Osteoblast (primary cell): ENCODE data around the gene ZDHHC23. TPM values are rescaled to one million over a fixed set of nuclear protein-coding genes. Genes with fewer than 3 reads are reported as not detected.
A peak's percentile ranks its signal among the peaks of the same experiment; 100 is the strongest.

Experiments
- DNase-seq: peaks from one replicate; pipeline ENCODE4 v3.0.0; 2011; ENCODE audit warnings: low spot score, mixed read lengths; ENCODE audit not compliant: insufficient read length; ENCODE audit errors: missing footprints
- H2AFZ ChIP-seq: 2 replicates; pipeline ENCODE4 v1.6.0; 2011; ENCODE audit warnings: mild to moderate bottlenecking, low read length
- H3K27ac ChIP-seq: 2 replicates; pipeline ENCODE4 v1.5.1; 2011; ENCODE audit warnings: mild to moderate bottlenecking, low read depth, low read length, moderate library complexity
- H3K27me3 ChIP-seq: 2 replicates; pipeline ENCODE4 v1.6.0; 2012; ENCODE audit warnings: mild to moderate bottlenecking, control low read depth, inconsistent platforms, low read length, moderate library complexity; ENCODE audit not compliant: insufficient read depth
- H3K36me3 ChIP-seq: 2 replicates; pipeline ENCODE4 v1.5.1; 2011; ENCODE audit warnings: mild to moderate bottlenecking, low read length, control low read depth, moderate library complexity; ENCODE audit not compliant: insufficient read depth
- H3K4me1 ChIP-seq: 2 replicates; pipeline ENCODE4 v1.5.1; 2011; ENCODE audit warnings: mild to moderate bottlenecking, low read length, control low read depth, moderate library complexity; ENCODE audit not compliant: insufficient read depth
- H3K4me2 ChIP-seq: 2 replicates; pipeline ENCODE4 v1.6.0; 2011; ENCODE audit warnings: mild to moderate bottlenecking, low read length; ENCODE audit not compliant: insufficient read depth
- H3K4me3 ChIP-seq: fragments of 200-600 bp; sonication (generic); 3 replicates; pipeline ENCODE4 v1.5.1; 2012; ENCODE audit warnings: mild to moderate bottlenecking, low read length, inconsistent platforms; ENCODE audit not compliant: insufficient read depth
- H3K79me2 ChIP-seq: 2 replicates; pipeline ENCODE4 v1.6.0; 2012; ENCODE audit warnings: mild to moderate bottlenecking, low read length, control low read depth, inconsistent platforms; ENCODE audit not compliant: insufficient read depth
- H3K9me3 ChIP-seq: 2 replicates; pipeline ENCODE4 v1.5.1; 2011; ENCODE audit warnings: low read depth, low read length, control low read depth
- H4K20me1 ChIP-seq: 2 replicates; pipeline ENCODE4 v1.6.0; 2012; ENCODE audit warnings: mild to moderate bottlenecking, low read length, control low read depth; ENCODE audit not compliant: insufficient read depth
- total RNA-seq: library from RNA; depleted of rRNA; stranded (reverse); fragments of >200 nt; gene quantifications from 2 replicates; pipeline ENCODE4 v1.2.3, GENCODE V29; 2012
- TF ChIP-seq, protein P1 (sequence below): IDR thresholded peaks from 2 replicates; pipeline ENCODE4 v1.5.1; 2011; ENCODE audit warnings: mild to moderate bottlenecking, low read depth, low read length, moderate library complexity; ENCODE audit errors: extremely low read depth

Gene ZDHHC23
- total RNA-seq, 1 donor: 1.1 TPM

DNA sequence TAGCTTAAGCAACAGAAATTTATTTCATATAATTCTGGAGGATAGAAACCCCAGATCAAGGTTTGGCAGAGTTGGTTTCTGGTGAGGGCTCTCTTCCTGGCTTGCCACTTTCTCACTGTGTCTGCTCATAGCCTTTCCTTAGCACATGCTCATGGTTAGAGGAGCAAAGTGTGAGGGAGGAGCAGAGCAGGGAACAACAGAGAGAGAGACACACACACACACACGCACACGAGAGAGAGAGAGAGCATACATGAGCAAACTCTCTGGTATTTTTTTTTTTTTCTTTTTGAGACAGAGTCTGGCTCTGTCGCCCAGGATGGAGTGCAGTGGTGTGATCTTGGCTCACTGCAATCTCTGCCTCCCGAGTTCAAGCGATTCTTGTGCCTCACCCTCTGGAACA lies 36.8 kb upstream of the ZDHHC23 start:
- Histone ChIP-seq H3K9me3 (no peaks in the 10 kb centered on the region), H4K20me1 (no peaks in the 10 kb centered on the region), H3K27me3 (no peaks in the 10 kb centered on the region), H3K79me2 (no peaks in the 10 kb centered on the region), H3K4me1 (peaks cover 12% of the 10 kb centered on the region), H3K4me2 (no peak overlapping the region), H2AFZ (no peak overlapping the region), H3K4me3 (no peak overlapping the region), H3K27ac (no peak overlapping the region), H3K36me3 (no peaks in the 10 kb centered on the region)
- TF ChIP-seq, protein P1, sequence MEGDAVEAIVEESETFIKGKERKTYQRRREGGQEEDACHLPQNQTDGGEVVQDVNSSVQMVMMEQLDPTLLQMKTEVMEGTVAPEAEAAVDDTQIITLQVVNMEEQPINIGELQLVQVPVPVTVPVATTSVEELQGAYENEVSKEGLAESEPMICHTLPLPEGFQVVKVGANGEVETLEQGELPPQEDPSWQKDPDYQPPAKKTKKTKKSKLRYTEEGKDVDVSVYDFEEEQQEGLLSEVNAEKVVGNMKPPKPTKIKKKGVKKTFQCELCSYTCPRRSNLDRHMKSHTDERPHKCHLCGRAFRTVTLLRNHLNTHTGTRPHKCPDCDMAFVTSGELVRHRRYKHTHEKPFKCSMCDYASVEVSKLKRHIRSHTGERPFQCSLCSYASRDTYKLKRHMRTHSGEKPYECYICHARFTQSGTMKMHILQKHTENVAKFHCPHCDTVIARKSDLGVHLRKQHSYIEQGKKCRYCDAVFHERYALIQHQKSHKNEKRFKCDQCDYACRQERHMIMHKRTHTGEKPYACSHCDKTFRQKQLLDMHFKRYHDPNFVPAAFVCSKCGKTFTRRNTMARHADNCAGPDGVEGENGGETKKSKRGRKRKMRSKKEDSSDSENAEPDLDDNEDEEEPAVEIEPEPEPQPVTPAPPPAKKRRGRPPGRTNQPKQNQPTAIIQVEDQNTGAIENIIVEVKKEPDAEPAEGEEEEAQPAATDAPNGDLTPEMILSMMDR: no peak
- no peak for DNase-seq

DNA sequence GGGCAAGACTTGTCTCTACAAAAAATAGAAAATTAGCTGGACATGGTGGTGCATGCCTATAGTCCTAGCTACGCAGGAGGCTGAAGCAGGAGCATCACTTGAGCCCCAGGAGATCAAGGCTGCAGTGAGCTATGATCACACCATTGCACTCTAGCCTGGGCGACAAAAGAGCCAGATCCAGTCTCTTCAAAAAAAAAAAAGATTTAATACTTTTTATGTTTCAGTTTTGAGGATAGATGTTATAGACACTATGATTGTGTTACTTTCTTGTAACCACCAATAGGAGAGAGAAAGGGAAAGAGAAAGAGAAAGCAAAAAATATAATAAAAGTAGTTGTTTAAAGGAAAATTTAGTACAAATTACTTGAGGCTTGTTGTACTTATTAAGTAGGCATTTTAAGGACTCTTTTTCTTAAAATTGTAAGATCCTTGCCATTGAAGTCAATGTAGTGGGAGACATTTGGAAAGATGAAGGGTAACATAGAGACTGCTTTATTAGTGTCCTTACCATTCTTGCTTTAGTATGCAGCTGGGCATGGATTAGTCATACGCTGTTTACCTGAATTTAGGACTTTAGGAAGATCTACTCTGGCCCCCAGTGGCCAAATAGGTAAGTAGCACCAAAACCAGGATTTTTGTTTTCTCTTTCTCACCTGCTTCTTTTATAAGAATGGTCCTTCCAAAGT lies 35.1 kb upstream of the ZDHHC23 start:
- peak overlapping the region; percentile 72 for H3K4me2 ChIP-seq
- no peaks in the 10 kb centered on the region for H3K9me3 ChIP-seq
- no peaks in the 10 kb centered on the region for H3K27me3 ChIP-seq
- no peak overlapping the region for H3K27ac ChIP-seq
- peak overlapping the region; percentile 28 for H2AFZ ChIP-seq
- peaks cover 12% of the 10 kb centered on the region for H3K4me1 ChIP-seq
- peak overlapping the region; percentile 25 for H3K4me3 ChIP-seq
- no peaks in the 10 kb centered on the region for H4K20me1 ChIP-seq
- no peaks in the 10 kb centered on the region for H3K79me2 ChIP-seq
- TF ChIP-seq, protein P1: peak; percentile 60
- no peaks in the 10 kb centered on the region for H3K36me3 ChIP-seq
- DNase-seq: peak; percentile 34

DNA sequence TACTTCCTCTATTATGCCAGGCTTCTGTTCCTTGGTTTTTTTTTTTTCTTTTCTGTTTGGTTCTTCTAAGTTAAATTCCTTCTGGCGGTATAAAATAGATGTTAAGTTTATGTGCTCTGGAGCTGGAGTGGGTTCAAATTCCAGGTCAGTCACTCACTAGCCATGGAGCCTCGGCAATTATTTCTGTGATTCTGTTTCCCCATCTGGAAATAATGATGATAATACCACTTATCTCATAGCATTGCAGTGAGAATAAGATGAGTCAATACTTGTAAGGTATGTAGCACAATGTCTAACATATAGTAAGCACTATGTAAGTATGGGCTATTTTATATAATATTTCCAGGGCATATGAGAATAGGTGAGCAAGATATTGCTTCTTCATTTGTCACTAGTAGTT lies 33.2 kb upstream of the ZDHHC23 start:
- H3K9me3 ChIP-seq: no peaks in the 10 kb centered on the region
- peak overlapping the region; percentile 30 for H3K4me2 ChIP-seq
- no peaks in the 10 kb centered on the region for H3K79me2 ChIP-seq
- no peaks in the 10 kb centered on the region for H4K20me1 ChIP-seq
- H3K4me3 ChIP-seq: no peak overlapping the region
- peaks cover 12% of the 10 kb centered on the region for H3K4me1 ChIP-seq
- no peaks in the 10 kb centered on the region for H3K27me3 ChIP-seq
- H3K36me3 ChIP-seq: no peaks in the 10 kb centered on the region
- TF ChIP-seq, protein P1: no peak
- no peak overlapping the region for H2AFZ ChIP-seq
- DNase-seq: no peak
- no peak overlapping the region for H3K27ac ChIP-seq

DNA sequence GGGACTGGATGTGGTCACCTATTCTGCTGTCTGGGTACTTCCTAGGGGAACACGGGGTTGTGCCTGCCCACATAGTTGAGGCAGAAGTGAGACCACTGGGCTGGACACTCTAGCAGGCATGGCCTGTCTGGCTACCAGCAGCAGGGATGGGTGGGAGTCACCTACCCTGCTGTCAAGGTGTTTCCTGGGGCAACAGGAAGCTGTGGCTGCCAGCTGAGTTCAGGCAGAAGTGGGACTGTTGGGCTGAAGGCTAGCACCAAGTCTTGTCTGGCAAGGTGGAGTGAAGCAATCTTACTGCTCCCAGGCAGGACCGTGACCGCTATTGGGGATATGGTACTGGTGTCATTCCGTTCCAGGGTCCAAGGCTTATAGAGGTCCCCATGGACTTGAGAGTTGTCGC lies 20.3 kb upstream of the ZDHHC23 start:
- Histone ChIP-seq H3K4me2 (no peak overlapping the region), H3K4me1 (no peaks in the 10 kb centered on the region), H4K20me1 (no peaks in the 10 kb centered on the region), H3K9me3 (peaks cover 4% of the 10 kb centered on the region), H3K79me2 (no peaks in the 10 kb centered on the region), H3K4me3 (no peak overlapping the region), H3K27ac (no peak overlapping the region), H3K27me3 (no peaks in the 10 kb centered on the region), H2AFZ (no peak overlapping the region), H3K36me3 (no peaks in the 10 kb centered on the region)
- TF ChIP-seq, protein P1: no peak
- no peak for DNase-seq
